Effector memory CD4-positive, alpha-beta T cell (primary cell): Measurements from ENCODE around the gene MTMR3.

Experiments
- DNase-seq, 3 donors: peaks; one replicate each; pipeline ENCODE4 v3.0.0-alpha.2; 2020
- H3K27ac ChIP-seq: 2 replicates; pipeline ENCODE4 v1.7.0; 2013; ENCODE audit warnings: mild to moderate bottlenecking, low read length, moderate library complexity; ENCODE audit not compliant: insufficient read depth, poor library complexity, severe bottlenecking
- H3K27me3 ChIP-seq: replicated peaks from 2 replicates; pipeline ENCODE4 v1.7.0; 2013; ENCODE audit warnings: mild to moderate bottlenecking, low read length; ENCODE audit not compliant: insufficient read depth, control insufficient read depth, poor library complexity, severe bottlenecking
- H3K36me3 ChIP-seq: 2 replicates; pipeline ENCODE4 v1.7.0; 2013; ENCODE audit warnings: mild to moderate bottlenecking, low read length, moderate library complexity; ENCODE audit not compliant: control insufficient read depth, insufficient read depth
- H3K4me1 ChIP-seq: 2 replicates; pipeline ENCODE4 v1.7.0; 2013; ENCODE audit warnings: low read length, mild to moderate bottlenecking; ENCODE audit not compliant: control insufficient read depth, insufficient read depth, poor library complexity, severe bottlenecking
- H3K4me3 ChIP-seq: 2 replicates; pipeline ENCODE4 v1.7.0; 2013; ENCODE audit warnings: low read length, low read depth, mild to moderate bottlenecking; ENCODE audit not compliant: insufficient read depth, poor library complexity, severe bottlenecking
- H3K9me3 ChIP-seq: 2 replicates; pipeline ENCODE4 v1.7.0; 2013; ENCODE audit warnings: mild to moderate bottlenecking, low read length, moderate library complexity; ENCODE audit not compliant: control insufficient read depth

Gene MTMR3

DNA sequence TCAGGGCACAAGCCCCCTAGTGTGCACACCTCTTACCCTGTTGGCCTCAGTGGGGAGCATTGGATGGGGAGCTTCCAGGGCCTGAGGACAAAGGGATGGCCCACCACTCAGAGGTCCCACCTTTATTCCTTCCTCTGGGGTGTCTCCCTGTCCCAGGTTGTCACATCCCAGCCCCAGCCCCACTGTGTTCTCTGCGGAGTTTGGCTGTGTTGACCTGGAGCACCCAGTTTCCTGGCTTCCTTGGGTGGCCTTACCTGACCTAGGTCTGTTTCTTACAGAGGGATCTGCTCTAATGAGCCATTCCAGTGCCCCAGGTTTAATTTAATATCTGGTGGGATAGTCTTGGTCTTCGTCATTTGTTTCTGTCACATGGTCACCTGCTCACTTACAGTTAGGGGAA, 158.5 kb downstream of the MTMR3 start:
- H3K9me3 ChIP-seq = no peaks in the 10 kb centered on the region
- no peaks in the 10 kb centered on the region for H3K36me3 ChIP-seq
- H3K4me1 ChIP-seq = no peaks in the 10 kb centered on the region
- no peak overlapping the region for H3K27ac ChIP-seq
- DNase-seq = no peak
- H3K27me3 ChIP-seq = no peaks in the 10 kb centered on the region
- H3K4me3 ChIP-seq = no peak overlapping the region

DNA sequence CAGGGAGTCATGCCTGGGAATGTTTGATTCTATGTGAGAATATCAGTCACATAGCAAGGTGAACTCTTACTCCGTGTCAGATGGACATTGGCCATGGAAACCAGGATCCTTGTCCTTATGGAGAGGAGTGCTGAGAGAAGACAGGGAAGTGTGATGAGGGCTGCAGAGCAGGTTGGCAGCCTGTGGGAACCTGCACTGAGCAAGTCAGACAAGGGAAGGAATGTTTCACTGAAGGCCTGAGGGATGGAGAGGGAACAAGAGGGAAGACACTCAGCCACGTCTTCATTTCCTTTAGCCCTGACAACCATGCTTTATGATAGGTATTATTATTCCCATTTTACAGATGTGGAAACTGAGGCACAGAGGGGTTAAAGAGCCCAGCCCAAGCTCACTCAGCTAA, 158.9 kb downstream of the MTMR3 start:
- Histone ChIP-seq H3K4me1 (no peaks in the 10 kb centered on the region), H3K36me3 (no peaks in the 10 kb centered on the region), H3K27me3 (no peaks in the 10 kb centered on the region), H3K4me3 (no peak overlapping the region), H3K27ac (no peak overlapping the region), H3K9me3 (no peaks in the 10 kb centered on the region)
- DNase-seq = no peak

DNA sequence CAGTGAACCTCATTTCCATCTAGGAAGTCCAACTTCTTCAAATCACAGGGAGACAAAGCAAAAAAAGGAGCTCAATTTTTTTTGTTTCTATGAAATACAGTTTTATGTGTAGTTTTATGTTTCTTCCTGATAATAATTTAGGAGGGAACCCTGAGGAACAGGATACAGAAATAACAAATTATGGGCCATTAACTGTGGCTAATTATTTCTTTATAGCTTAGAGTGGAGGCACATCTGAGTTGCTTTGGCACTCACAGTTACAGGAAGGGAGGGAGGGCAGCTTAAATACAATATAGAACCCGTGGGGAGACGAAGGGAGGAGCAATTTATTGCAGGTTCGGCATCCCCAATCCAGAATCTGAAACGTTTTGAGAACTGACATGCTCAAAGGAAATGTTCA, 160.2 kb downstream of the MTMR3 start:
- no peaks in the 10 kb centered on the region for H3K36me3 ChIP-seq
- no peak for DNase-seq
- no peaks in the 10 kb centered on the region for H3K9me3 ChIP-seq
- H3K4me1 ChIP-seq = no peaks in the 10 kb centered on the region
- H3K27me3 ChIP-seq = no peaks in the 10 kb centered on the region
- no peak overlapping the region for H3K4me3 ChIP-seq
- no peak overlapping the region for H3K27ac ChIP-seq

DNA sequence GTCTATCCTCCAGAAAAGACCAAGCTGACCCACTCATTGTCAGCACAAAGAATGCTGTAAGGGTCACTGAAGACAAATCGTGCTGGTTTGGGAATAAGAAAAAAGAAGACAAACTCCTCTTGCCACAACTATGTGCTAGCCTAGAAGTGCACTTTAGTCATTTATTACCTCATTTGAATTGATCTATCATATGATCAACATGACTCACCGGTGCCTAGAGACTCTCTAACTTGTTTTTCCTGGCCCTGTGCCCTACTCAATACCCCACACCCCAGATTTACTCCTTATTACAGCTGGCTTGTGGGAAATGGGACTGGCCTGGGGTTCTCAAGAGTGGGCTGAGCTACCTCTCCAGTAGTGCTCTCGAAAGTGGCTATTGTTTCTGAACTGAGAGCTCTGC, 161.4 kb downstream of the MTMR3 start:
- H3K4me1 ChIP-seq = no peaks in the 10 kb centered on the region
- no peak overlapping the region for H3K27ac ChIP-seq
- H3K36me3 ChIP-seq = no peaks in the 10 kb centered on the region
- no peaks in the 10 kb centered on the region for H3K27me3 ChIP-seq
- no peak for DNase-seq
- no peak overlapping the region for H3K4me3 ChIP-seq
- no peaks in the 10 kb centered on the region for H3K9me3 ChIP-seq

DNA sequence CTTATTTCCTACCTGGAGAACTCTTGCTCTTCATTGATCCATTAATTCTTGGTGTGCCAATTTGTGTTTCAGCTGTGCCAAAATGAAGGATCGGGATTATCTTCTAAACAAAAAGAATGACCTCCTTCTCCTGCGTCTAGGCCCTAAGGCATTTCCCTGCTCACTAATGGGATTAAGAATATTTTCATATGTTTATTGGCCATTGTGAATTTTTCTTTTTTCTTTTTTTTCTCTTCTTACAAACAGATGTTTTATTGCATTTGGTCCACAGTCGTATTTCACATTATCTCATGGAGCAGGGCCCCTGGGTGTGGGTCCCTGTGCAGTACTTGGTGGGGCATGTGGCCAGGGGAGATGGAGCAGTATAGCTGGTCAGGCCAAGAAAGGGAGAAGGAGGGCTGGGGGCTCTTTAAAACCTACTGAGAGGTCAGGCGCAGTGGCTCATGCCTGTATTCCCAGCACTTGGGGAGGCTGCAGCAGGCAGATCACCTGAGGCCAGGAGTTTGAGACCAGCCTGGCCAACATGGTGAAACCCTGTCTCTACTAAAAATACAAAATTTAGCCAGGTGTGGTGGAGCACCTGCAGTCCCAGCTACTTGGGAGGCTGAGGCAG, 162.0 kb downstream of the MTMR3 start:
- no peaks in the 10 kb centered on the region for H3K9me3 ChIP-seq
- no peak overlapping the region for H3K4me3 ChIP-seq
- H3K27me3 ChIP-seq = no peaks in the 10 kb centered on the region
- H3K27ac ChIP-seq = no peak overlapping the region
- H3K36me3 ChIP-seq = no peaks in the 10 kb centered on the region
- no peaks in the 10 kb centered on the region for H3K4me1 ChIP-seq
- no peak for DNase-seq

DNA sequence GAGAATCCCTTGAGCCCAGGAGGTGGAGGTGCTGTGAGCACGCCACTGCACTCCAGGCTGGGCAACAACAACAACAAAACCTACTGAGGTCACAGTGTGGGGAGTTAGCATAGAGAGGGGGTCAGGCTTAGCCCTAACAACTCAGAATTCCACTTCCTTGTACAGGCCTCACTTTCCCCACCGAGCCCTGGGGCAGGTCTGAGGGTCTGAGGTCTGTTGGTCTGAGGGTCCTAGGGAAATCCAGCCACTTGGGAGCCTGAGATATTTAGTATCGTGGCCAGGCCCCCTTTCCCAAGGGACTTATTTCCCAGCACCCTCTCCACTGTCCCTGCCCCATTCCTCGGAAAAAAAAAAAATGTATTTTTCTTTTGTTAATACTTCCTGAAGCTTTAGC, 162.5 kb downstream of the MTMR3 start:
- Histone ChIP-seq H3K27me3 (no peaks in the 10 kb centered on the region), H3K9me3 (no peaks in the 10 kb centered on the region), H3K27ac (no peak overlapping the region), H3K4me3 (no peak overlapping the region), H3K36me3 (no peaks in the 10 kb centered on the region), H3K4me1 (no peaks in the 10 kb centered on the region)
- no peak for DNase-seq

DNA sequence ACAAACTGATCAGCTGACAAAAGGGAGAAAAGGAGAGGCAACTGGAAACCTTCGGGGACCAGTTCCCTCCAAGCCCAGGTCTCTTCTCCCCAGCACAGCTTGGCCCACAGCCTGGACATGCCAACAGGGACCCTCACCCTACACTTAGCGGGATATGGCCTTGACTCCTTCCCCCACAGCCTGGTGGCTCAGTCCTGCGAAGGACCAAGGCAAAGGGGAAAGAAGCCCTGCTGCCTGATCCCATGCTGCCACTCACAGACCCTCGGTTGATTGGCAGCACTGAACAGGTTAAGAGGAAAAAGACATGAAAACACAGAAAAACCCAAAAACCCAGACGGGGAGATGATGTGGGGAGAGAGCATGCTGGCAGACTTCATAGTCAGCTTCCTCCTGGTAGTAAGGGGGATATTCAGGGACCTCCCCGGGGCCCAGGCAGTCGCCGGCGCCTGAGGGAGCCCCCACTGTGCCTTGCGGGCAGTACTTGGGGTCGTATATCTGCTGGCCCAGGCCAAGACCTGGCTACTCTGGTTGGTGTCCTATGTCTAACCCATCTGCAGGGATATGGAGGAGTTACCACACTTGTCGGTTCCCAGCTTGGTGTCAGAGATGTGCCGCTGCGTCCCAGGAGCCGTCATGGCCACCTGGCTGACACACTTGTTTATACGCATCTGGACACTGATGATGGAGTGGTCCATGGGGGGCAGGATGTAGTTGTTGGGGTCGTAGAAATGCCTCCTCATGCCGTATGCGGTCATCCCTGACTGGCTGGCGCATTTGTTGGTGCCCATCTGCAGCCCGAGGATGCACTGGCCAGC, 163.1 kb downstream of the MTMR3 start:
- no peak for DNase-seq
- Histone ChIP-seq H3K36me3 (no peaks in the 10 kb centered on the region), H3K4me1 (no peaks in the 10 kb centered on the region), H3K9me3 (no peaks in the 10 kb centered on the region), H3K4me3 (no peak overlapping the region), H3K27me3 (no peaks in the 10 kb centered on the region), H3K27ac (no peak overlapping the region)

DNA sequence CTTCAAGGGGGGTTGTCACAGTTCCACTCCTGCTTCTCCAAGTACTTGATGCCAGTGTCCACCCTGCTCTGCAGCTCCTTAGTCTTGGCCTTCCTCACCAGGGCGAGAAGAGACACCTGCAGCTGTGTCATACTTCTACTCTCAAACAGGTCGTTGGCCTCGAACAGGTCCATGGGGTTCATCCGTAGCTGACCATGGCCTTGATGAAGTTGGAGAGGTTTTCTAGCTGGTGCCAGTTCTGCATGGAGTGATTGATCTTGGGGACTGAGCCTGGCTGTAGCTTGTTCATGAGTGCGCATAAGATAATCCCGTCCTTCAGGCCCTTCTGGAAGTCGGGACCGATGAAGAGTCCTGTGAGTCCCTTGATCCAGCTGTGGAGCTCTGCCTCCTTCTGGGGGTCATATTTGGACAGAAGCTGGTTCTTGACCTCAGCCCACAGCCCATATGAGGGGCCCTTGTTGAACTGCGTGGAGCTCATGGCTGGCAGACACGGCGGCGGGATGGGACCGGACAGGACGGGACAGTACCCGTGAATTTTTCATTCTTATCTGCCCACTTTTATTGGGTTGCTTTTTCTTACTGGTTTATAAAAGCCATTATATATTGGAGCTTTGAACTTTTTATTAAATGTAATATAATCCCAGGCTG, 163.9 kb downstream of the MTMR3 start:
- Histone ChIP-seq H3K36me3 (no peaks in the 10 kb centered on the region), H3K4me3 (no peak overlapping the region), H3K9me3 (no peaks in the 10 kb centered on the region), H3K27me3 (no peaks in the 10 kb centered on the region), H3K4me1 (no peaks in the 10 kb centered on the region), H3K27ac (no peak overlapping the region)
- no peak for DNase-seq

DNA sequence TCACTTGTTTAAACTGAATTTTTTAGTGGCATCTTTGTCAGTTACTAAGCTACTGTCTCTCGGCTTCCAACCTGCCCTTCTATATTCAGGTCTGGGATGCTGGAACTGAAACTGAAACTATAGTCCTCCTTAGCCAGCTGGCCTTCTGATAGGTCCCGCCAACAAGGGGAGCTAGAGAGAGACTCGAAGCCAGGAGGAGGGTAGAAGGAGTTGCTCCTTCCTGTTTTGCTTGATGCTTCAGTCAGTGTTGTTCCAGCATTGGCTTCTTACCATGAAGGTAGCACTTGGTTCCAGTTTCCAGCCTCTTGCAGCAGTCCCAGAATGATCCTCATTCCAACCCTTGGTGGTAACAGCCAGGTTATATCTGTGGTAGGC, 164.4 kb downstream of the MTMR3 start:
- H3K4me1 ChIP-seq = no peaks in the 10 kb centered on the region
- DNase-seq = peak in 1 of 3 donors; percentile 11

DNA sequence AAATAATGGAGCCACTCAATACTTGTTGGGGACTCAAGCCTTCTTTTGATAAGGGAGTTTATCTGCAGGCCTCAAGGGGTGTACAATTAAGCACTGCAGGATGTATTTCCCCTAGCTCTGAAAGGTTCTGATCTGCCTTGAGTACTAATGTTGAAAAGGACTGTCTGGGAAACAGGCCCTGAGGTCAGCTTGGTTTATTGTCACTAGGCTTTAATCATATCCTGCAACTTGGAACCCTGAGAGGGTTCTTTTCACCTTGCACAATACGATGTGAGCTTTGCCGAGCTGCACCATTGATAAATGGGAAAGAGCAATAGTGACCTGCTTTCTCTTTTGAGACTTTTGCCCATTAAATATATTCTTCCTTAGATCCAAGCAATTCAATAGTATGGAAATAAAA, 165.7 kb downstream of the MTMR3 start:
- H3K9me3 ChIP-seq = no peaks in the 10 kb centered on the region
- DNase-seq = no peak
- H3K4me3 ChIP-seq = no peak overlapping the region
- no peaks in the 10 kb centered on the region for H3K27me3 ChIP-seq
- no peaks in the 10 kb centered on the region for H3K36me3 ChIP-seq
- no peaks in the 10 kb centered on the region for H3K4me1 ChIP-seq
- H3K27ac ChIP-seq = no peak overlapping the region

More for the DNA sequence above, 164.4 kb downstream of the MTMR3 start:
- Histone ChIP-seq H3K4me3 (no peak overlapping the region), H3K27ac (no peak overlapping the region), H3K36me3 (no peaks in the 10 kb centered on the region), H3K27me3 (no peaks in the 10 kb centered on the region), H3K9me3 (no peaks in the 10 kb centered on the region)
